Measurements from ENCODE around the gene RAD54L2.
"Not testable (repeated sequence)": the region's sequence is repeated elsewhere in the genome, so short reads cannot be mapped to it uniquely, and the experiment has no call there.

Gene RAD54L2

GRCh38 chr3:51539291-51539941 is 897 bp downstream of the RAD54L2 start:
- no peak for DNase-seq

DNA sequence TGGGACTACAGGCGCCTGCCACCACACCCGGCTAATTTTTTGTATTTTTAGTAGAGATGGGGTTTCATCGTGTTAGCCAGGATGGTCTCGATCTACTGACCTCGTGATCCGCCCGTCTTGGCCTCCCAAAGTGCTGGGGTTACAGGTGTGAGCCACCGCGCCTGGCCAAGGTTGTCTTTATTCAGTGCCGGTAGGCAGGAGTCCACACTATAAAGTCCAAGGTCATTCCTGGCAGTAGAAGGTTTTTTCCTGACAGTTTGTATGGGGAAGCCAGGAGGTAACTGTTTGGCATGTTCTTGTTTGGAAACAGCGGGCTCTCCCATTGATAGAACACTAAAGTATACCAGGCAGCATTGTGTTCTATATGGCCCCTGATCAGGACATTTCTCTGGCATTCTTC is 4.1 kb downstream of the RAD54L2 start:
- not testable (repeated sequence) for DNase-seq

GRCh38 chr3:51544011-51544775 is 5.7 kb downstream of the RAD54L2 start:
- DNase-seq: no peak

DNA sequence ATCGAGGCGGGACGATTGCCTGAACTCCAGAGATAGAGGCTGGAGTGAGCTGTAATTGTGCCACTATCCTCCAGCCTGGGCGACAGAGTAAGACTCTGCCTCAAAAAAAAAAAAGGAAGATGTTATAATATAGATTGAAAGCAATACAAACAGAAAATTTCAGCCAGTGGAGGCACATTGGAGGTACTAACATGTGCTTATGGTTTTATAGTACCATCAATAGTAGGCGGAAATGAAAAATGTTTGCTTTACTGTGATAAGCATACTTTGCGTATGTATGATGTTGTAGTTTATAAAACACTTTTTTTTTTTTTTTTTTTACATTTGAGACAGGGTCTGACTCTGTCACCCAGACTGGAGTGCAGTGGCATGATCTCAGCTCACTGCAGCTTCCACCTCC is 8.8 kb downstream of the RAD54L2 start:
- DNase-seq: no peak

GRCh38 chr3:51549311-51549710 is 10.8 kb downstream of the RAD54L2 start:
- DNase-seq: no peak

DNA sequence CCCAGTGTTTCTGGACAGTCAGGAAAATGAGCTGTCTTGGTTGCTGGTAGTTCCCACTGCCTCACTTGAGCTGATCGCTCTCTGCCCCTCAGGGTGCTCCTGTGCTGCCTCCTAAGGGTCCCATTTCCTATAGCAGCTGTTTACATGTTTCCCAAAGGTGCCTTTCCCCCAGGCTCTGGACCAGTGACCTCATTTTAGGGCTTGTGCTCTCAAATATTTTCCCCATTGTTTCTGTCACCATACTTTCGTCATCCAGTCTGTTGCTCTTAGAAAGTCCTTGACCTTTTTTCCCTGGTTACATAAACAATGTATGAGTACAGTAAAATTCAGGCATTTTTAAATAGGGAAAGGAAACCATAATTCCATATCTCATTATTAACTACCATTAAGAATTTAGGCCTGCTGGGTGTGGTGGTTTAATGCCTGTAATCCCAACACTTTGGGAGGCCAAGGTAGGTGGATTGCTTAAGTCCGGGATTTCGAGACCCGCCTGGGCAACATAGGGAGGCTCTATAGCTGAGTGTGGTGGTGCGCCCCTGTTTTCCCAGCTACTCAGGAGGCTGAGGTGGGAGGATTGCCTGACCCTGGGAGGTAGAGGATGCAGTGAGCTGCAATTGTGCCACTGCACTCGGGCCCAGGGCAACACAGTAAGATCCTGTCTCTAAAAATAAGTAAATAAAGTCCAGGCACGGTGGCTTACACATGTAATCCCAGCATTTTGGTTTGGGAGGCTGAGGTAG is 11.7 kb downstream of the RAD54L2 start:
- DNase-seq: no peak

DNA sequence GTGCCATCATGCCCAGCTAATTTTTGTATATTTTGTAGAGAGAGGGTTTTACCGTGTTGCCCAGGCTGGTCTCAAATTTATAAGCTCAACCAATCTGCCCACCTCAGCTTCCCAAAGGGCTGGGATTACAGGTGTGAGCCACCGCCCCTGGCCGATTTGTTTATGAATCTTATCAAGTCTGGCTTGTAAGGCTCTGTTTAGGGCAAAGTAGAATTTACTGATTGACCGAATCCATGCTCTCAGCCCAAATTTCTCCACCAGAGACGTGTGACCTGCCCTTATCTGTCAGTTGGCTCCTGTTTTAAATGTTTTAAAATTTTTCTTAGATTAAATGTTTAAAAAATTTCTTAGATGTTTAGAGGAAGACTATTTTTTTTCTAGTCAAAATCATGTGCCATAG is 19.5 kb downstream of the RAD54L2 start:
- DNase-seq: no peak

DNA sequence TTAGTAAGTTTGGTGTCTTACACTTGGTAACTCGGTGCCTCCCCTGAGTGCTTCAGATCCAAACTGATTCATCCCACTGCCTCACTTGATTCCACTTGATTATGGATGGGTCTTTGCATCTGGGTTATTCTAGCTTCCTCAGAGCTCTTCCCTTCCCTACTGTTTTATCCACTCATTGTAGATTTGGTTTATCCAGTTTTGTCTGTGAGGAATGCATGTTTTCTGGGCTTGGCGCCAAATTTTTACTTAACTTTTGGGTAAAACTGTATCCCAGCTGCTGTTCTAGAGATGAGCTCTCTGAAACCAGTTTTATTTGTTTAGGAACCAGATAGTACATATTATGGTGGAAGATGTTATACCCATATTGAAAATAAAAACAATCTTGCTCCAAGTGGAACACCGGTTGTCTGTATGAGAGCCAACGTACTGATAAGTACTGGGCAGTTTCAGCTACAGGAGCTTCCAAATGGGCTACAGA is 20.9 kb downstream of the RAD54L2 start:
- no peak for DNase-seq

DNA sequence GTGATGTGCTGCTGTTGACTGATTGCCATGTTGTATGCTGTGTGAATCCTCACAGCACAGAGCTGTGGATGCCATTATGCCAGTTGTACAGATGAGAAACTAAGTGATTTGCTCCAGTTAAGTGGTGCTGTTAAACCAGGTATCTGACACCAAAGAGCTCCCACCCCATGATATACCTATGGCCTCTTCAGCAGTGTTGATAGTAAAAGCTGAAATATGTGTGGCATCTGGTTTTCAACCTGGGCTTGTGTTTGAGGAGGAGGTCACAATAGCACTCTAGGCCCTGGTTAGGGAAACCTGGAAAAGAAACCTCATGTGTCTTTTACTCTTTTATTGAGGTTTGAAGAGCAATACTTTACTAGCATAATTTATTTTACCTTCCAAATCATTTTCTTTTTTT is 21.4 kb downstream of the RAD54L2 start:
- DNase-seq: no peak

DNA sequence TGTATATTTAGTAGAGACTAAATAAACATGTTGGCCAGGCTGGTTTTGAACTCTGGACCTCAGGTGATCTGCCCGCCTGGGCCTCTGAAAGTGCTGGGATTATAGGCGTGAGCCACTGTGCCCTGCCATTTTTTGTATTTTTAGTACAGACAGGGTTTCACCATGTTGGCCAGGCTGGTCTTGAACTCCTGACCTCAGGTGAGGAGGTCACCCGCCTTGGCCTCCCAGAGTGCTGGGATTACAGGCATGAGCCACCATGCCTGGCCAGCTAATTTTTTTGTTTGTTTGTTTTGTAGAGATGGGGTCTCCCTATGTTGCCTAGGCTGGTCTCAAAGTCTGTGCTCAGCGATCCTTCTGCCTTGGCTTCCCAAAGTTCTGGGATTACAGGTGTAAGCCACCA is 23.9 kb downstream of the RAD54L2 start:
- not testable (repeated sequence) for DNase-seq

- DNase-seq: no peak
Observed at GRCh38 chr3:51568036-51568435, 29.5 kb downstream of the RAD54L2 start.

GRCh38 chr3:51568996-51569395 is 30.5 kb downstream of the RAD54L2 start:
- no peak for DNase-seq

- DNase-seq: no peak
Observed at GRCh38 chr3:51578238-51578637, 39.7 kb downstream of the RAD54L2 start.

- DNase-seq: no peak
Observed at GRCh38 chr3:51580418-51580817, 41.9 kb downstream of the RAD54L2 start.

DNA sequence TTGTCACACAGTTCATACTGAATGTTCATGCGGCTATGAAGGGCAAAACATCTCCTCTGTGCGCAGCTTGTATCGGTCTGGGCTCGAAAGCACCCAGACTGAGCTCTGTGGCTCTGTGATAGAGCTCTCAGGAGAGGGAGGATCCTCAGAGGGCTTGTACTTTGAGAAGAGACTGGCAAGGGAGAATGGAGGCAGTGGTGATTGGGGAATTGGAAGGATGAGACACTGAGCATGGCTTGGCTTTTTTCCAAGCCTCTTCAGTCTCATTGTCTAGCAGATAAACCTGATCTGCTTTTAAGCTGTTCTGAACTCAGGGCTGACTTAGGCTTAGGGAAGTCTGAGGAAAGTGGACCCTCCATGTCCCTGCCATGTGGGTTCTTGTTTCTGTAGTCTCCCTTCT is 43.0 kb downstream of the RAD54L2 start:
- no peak for DNase-seq

- DNase-seq: no peak
Observed at GRCh38 chr3:51585197-51585596, 46.7 kb downstream of the RAD54L2 start.

- DNase-seq: no peak
Observed at GRCh38 chr3:51585871-51586270, 47.4 kb downstream of the RAD54L2 start.

Measured in NCI-H1436 (cell line).